ENCODE data around the gene COPE.
"Not testable (repeated sequence)": the region's sequence is repeated elsewhere in the genome, so short reads cannot be mapped to it uniquely, and the experiment has no call there.

COPE gene

DNA sequence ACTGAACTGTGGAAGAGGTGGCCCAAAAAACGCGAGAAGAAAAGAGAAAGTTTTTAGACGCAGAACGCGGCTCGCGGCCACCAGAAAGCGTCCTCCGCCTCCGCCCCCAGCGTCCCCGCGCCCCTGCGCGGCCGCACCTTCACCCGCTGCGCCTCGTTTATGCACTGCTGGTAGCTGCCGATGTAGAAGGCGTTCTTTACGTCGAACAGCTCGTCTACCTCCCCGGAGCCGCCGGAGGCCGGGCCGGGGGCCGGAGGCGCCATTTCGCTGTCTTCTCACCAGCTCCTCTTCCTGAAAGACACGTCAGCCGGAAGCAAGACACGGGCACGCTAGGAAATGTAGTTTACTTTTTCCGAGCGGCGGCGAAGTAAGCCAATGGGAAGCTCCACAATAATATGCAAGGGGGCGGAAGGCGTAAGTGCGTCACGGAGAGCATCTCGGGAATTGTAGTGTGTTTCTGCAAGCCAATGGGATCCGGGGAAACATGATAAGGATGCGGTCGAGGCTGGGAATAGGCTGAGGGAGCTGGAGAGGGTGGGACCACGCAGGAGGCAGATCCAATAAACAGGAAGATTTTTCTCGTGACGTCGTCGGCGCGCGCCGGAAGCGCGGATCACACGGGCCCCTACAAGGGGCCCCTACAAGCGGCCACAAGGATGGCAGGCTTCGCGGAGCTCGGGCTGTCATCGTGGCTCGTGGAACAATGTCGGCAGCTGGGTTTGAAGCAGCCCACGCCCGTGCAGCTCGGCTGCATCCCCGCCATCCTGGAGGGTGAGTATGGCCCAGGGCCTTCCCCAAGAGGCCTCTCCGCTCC lies at the start of gene COPE, which contains the start of gene DDX49:
COPE (minus strand) TSS at position 302 of the 814 bp plus-strand sequence; CDS start at position 263, 39 bp downstream.
DDX49 (plus strand) TSS at position 630 of the 814 bp plus-strand sequence; CDS start at position 657, 27 bp downstream.
- peak; percentile 100 for DNase-seq (ENCODE audit: low spot score)

DNA sequence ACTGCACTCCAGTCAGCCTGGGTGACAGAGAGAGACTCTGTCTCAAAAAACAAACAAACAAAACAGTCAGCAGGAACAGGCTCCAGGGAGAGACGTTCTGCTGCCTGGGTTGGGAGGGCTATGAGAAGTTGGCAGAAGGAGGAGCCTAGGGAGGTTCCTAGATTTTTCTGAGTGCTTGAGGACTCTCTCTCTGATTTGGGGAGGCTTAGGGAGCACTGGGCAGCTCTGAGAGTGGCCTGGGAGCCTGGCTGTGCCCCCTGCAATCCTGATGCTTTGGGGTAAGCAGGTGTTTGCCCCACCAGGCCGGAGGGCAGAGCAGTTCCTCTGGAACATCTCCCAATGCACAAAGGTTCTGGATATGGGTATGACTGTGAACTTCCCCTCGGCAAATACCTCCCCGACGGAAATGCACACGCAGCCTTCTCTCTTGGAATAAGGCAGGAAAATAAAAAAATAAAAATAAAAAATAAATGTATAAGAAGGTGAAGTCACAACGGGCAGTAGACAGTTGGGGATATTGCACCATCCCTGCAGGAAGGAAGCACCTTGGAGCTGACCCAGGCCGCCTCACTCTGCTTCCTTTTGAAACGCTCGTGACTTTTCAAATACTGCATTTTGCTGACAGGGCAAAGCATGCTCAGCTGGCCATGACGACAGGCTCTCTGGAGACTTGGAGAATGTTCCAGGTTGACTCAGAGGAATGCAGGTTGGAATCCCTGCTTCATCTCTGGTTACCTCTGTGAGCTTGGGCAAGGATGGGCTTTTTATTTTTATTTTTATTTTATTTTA lies 48.4 kb upstream of the COPE start:
- DNase-seq (ENCODE audit: low spot score): no peak

DNA sequence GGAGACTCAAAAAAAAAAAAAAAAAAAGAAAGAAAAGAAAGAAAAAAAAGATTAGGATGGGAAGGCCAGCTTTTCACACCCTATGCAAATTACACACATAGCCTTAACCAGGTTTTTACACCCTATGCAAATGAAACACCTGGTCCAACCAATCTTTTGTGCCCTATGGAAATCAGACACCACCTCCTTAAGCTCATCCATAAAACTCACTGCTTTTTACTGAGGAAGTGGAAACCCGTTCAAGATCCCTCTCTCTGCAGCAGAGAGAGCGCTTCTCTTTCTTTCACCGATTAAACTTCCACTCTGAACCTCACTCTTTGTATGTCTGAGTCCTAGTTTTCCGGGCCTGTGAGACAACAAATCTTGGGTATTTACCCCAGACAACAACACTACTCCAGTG lies 47.1 kb upstream of the COPE start:
- DNase-seq (ENCODE audit: low spot score): no peak

DNA sequence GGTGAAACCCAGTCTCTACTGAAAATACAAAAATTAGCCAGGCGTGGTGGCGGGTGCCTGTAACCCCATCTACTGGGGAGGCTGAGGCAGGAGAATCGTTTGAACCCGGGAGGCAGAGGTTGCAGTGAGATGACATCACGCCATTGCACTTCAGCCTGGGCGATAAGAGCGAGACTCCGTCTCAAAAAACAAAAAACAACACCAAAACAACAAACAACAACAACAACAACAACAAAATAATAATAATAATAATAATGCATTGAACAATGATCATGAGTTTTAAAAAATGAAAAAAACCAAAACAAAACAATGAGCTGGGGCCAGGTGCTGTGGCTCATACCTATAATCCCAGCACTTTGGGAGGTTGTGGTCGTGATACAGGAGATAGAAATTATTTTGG lies 44.9 kb upstream of the COPE start:
- DNase-seq (ENCODE audit: low spot score): no peak

DNA sequence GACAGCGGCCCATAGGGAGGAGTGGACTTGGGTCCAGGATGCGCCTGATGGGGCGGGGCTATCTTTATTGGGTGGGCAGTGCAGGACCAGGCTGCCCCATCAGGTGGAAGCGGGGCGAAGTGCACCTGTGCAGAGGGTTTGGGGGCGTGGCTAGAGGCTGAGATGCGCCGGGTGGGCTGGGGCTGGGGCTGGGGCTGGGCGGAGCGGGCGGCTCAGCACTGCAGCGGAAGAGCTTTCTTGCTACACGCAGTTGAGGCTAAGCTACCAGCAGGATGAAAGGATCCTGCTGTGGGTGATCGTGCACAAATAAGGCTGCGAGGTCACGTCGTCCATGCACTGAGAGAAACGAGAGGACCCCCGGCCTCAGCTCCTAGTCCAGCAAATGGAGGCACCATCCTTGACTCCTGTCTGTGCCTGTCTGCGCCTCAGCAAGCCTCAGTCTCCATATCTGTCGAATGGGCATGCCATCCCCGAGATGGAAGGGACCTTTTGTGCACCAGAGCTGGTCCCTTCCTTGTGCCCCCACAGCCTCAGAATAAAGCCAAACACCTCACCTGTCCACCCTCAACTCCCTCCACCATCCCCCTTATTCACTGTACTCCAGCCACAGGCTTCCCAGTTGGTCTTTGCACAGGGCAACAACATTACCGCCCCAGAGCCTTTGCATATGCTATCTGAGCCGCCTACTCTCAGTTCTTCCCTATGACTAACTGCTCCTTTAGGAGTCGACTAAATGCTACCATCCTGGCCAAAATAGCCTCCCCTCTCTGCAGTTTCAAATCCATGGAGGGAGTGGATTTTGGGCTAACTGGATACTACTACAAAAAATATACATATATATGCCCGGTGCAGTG lies 42.8 kb upstream of the COPE start:
- DNase-seq (ENCODE audit: low spot score): no peak

DNA sequence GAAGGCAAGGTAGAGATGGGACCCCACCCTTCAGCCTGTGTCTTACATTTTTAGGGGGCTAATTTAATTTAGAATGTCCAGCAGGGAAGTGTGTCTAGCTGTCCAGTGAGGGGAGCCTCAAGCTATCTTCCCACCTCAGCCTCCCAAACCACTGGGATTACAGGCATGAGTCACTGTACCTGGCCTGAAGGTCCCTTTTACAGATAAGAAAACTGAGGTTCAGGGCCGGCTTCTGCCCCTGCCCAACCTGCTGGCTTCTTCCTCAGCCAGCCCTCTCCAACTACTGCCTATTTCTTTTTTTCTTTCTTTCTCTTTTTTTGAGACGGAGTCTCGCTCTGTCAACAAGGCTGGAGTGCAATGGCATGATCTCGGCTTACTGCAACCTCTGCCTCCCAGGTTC lies 41.2 kb upstream of the COPE start:
- no peak for DNase-seq (ENCODE audit: low spot score)

DNA sequence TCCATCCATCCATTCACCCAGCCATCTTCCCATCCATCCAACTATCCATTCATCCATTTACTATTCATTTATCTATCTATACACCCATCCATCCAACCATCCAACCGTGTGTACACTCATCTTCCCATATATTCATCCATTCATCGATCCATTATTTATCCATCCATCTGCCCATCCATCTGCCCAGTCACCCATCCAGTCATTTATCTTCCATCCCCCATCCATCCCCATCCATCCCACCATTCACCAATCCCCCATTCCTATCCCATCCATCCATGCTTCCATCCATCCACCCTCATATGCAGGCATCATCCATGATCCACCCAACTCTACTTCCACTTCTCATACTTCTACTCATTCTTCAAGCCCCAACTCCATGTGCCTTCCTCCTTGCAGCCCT lies 35.9 kb upstream of the COPE start:
- DNase-seq (ENCODE audit: low spot score): no peak

DNA sequence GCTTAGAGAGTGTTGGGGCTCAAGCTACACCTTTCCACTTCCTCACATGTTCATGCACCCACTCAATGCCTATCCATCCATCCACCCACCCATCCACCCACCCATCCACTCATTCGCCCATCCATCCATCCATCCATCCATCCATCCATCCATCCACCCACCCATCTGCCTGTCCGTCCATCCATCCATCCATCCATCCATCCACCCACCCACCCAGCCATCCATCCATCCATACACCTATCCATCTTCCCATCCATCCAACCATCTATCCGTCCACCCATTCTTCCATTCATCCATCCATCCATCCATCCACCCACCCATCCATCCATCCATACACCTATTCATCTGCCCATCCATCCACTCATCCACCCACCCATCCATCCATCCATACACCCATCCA lies 34.9 kb upstream of the COPE start:
- DNase-seq (ENCODE audit: low spot score): no peak

DNA sequence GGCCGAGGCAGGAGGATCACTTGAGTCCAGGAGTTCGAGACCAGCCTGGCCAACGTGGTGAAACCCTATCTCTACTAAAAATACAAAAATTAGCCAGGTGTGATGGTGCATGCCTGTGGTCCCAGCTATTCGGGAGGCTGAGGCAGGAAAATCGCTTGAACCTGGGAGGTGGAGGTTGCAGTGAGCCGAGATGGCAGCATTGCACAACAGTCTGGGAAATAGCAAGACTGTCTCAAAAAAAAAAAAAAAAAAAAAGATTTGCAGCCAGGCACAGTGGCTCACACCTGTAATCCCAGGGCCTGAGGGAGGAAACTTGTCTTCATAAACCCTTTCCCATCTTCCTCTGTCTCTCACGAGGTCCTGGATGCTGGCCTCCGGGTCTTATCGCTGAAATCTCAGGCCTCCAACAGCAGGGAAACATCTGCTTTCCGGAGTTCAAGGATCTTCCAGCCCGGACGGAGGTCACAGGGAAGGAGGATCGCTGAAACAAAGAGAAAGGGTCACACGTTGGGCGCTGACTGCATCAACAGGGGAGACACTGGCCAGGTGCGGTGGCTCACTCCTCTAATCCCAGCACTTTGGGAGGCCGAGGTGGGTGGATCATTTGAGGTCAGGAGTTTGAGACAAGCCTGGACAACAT lies 33.3 kb upstream of the COPE start:
- DNase-seq (ENCODE audit: low spot score): not testable (repeated sequence)

DNA sequence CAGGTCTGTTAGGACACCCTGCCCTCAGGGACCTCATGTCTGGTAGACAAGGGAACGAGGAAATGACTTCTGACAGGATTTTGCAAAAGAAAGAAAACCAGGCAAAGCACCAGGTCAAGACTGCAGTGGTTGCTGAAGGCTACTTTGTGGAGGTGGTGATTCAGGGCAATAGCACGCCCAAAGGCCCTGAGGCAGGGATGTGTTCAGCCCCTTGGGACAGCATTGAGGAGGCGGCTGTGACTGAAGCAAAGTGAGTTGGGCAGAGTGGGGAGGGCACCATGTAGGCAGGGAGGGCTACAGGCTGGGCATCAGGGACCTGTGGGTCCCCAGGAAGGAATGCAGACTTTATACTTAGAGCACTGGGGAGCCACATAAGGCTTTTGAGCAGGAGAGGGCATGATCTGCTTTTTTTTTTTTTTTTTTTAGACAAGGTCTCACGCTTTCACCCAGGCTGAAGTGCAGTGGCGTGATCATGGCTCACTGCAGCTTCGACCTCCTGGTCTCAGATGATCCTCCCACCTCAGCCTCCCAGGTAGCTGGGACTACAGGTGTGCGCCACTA lies 32.6 kb upstream of the COPE start:
- DNase-seq (ENCODE audit: low spot score): no peak

DNA sequence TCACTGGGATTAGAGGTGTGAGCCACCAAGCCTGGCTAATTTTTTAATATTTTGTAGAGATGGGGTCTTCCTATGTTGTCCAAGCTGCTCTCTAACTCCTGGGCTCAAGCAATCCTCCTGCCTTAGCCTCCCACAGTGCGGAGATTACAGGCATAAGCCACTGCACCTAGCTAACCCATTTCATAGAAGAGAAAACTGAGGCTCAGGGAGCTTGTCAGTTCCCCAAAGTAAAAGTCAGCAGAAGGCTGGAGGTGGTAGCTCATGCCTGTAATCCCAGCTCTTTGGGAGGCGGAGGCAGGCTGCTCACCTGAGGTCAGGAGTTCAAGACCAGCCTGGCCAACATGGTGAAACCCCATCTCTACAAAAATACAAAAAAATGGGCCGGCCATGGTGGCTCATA lies 30.7 kb upstream of the COPE start:
- DNase-seq (ENCODE audit: low spot score): no peak

DNA sequence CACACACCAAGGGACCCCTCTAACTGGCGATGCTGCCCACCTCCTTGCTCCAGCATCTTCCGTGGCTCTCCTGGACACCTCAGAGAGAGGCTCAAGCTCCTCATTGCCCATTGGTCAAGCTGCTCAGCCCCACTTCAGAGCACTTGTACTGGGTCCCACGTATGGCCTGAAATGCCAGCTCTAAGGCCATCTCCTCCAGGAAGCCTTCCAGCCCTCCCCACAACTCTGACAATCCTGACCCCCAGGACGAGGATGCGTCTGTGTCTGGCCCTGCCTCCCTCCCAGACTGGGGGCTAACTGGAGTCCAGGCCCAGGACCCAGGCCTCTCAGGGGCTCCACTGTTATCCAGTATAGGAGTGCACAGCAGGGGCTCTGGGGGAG lies 29.8 kb upstream of the COPE start:
- DNase-seq (ENCODE audit: low spot score): no peak

DNA sequence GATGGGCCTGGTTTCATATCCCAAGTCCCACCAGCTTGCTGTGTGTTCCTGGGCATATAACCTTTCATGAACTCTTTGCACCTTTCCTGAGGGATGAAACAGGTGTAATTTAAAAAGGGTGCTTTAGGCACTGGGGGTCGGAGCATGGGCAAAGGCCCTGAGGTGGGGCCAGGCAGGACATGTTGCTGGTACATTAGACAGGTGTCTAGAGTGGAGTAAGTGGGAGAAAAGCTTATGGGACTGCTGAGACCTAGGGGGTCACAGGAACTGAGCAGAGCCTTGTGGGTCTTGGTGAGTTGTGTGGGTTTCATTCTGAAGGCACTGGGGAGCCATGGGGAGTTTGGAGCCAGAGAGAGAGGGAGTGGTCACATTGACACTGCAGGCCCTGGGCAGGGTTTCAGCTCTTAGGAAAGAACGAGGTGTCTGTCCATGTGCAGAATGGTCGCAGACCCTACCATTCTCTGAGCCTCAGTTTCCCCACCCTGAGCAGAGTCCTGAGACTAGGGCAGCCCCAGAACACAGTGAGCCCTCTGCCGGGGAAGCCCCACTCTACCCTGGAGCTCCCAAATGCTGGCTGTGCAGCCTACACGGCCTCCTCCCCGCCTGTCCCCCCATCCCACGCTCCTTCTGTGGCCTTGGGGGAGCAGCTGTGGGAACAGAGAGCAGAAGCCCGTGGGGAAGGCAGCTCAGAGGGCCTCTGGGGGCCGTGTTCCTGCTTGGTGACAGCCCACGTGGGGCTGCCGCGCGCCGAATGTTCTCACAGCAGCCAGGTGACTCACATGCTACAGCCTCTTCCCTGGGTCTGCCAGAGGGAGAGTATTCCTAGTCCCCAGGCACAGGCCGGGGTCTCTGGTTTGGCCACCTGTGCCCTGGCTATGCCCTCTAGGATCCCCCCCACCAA lies 29.1 kb upstream of the COPE start:
- no peak for DNase-seq (ENCODE audit: low spot score)

DNA sequence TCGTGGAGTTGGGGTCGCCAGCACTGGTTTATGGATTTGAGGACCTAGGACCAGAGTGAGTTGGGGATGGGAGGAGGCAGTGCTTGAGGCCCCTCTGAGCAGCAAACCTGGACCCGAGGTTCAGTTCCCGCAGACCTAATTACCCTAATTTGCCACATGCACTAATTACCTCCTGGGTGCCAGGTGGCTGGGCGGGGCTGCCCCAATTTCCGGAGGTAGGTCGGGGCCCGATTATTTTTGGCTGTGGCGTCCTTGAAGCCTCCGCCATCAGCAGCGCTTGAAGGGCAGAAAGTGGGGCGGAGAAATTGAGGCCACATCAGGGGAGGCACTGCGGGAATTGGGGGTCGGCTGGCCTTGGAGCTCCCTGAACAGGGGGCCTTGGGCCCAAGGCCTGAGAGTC lies 27.7 kb upstream of the COPE start:
- DNase-seq (ENCODE audit: low spot score): no peak

DNA sequence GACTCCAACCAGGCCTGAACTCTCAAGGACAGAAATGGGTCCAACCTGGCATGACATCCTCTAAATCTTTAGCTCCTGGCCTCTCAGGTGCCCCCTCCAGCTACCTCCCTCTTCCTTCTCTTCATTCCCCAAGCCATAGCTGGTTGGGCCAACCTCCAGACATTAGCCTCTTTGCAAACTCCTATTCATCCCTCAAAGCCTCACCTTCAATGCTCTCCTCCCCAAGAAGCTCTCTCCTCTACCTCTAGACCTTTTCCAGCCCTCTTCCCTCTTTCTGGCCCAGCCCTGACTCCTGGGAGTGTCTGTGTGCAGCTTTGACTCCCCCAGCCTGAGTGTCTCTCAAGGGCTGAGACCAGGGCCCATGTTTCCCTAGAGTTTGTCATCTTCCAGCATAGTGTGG lies 27.1 kb upstream of the COPE start:
- DNase-seq (ENCODE audit: low spot score): no peak

DNA sequence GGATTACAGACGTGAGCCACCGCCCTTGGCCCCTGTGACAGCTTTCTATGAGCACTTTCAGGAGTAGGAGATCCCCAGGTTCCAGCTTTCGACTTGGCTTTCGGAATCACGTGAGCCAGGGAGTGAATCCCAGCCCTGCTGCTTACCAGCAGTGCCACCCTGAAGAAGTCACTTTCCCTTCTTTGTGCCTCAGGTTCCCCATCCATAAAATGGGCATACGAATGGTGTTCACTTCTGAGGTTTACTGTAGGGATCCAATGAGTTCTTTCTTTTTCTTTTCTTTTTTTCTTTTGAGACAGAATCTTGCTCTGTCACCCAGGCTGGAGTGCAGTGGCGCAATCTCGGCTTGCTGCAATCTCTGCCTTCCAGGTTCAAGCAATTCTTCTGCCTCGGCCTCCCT lies 26.1 kb upstream of the COPE start:
- no peak for DNase-seq (ENCODE audit: low spot score)

DNA sequence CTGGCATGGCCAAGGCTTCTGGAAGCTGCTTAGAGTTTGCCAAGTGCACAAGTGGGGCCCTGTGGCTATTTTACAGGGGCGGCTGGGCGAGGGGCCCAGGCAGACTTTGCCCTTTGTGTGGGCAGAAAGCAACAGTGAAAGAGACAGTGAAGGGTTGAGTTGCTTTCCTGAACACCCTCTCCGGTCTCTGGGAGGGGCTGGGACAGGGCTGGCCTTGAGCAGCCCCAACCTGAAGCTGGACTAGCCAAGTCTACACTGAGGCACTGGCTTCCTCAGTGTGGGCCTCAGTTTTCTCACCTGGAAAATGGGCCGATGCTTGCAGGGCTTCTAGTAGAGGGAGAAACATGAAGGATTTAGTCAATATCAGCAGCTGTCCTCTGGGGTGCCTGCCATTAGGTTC lies 24.3 kb upstream of the COPE start:
- no peak for DNase-seq (ENCODE audit: low spot score)

DNA sequence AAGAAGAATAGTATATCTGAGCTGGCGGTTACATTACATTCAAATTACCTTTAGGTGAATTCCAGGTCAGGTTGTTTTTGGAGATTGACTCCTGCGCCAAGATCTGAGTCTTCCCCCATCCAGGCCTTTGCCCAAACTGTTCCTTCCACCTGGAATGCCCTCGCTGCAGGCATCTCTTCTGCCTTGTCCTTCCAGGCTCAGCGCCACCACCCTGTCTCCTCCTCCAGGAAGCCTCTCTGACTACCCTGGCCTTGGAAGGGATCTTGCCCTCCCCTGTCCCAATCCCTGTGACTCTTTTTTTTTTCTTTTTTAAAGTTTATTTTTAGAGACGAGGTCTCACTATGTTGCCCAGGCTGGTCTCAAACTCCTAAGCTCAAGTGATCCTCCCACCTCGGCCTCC lies 23.5 kb upstream of the COPE start:
- no peak for DNase-seq (ENCODE audit: low spot score)

DNA sequence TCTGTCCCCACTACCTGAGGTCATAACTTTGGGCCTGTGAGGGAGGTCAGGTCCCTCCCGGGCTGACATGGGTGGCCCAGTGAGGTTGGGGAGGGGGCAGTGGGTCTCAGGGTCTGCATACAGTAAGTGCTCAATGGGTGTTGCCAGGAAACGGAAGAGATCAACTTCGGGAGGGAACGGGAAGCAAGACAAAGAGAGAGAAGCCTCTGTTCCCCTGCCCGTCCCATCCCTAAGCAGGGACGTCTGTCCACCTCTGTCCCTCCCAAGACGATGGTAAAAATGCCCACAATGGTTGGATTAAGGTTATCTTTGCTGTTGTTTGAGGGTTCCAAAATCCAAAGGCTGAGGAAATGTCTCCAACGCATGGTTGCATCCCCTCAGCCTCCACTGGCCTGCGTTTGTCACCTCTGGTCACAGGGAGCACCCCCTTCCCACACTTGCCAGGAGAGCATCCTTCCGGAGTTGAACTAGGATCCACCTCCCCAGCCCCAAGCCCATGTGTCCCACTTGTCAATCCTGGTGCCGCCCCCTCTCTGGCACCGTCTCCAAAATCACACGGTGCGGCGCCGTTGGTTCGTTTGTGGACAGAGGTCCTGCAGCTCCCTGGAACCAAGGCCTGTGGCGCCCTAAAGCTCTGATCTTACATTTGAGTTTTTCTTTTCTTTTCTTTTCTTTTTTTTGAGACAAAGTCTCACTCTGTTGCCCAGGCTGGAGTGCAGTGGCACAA lies 22.6 kb upstream of the COPE start:
- no peak for DNase-seq (ENCODE audit: low spot score)

Measured in putamen (tissue), 1 donor.